ENCODE data around the gene POLD1.
"Not testable (repeated sequence)": the region's sequence is repeated elsewhere in the genome, so short reads cannot be mapped to it uniquely, and the experiment has no call there.

The POLD1 gene

DNA sequence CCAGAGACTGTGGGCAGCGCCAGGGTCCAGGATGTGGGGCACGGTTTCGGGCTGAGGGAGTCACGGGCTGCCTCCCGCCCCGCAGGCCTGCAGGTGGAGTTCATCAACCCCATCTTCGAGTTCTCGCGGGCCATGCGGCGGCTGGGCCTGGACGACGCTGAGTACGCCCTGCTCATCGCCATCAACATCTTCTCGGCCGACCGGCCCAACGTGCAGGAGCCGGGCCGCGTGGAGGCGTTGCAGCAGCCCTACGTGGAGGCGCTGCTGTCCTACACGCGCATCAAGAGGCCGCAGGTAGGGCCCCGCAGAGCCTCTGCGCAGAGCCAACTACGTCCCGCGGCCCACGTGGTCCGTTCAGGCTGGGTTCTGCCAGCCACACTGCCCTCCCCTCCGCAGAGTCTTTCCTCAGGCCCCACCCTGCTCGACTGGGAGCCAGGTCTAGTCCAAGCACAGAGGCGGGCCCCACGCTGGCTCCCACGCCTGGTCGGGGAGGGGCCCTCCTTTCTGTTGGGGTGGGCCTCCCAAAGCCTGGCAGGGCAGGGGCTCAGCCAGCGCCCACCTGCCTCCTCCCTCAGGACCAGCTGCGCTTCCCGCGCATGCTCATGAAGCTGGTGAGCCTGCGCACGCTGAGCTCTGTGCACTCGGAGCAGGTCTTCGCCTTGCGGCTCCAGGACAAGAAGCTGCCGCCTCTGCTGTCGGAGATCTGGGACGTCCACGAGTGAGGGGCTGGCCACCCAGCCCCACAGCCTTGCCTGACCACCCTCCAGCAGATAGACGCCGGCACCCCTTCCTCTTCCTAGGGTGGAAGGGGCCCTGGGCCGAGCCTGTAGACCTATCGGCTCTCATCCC is 2.0 kb upstream of the POLD1 start:
- no peak for DNase-seq
- Histone ChIP-seq H3K27ac (no peak overlapping the region), H3K27me3 (ENCODE audit: insufficient read depth, low read depth, severe bottlenecking) (no peaks in the 10 kb centered on the region), H3K36me3 (peaks cover 70% of the 10 kb centered on the region), H3K9me3 (ENCODE audit: severe bottlenecking) (no peaks in the 10 kb centered on the region), H3K4me3 (ENCODE audit: low read depth, low read length) (no peak overlapping the region)
- TF ChIP-seq, protein P1, sequence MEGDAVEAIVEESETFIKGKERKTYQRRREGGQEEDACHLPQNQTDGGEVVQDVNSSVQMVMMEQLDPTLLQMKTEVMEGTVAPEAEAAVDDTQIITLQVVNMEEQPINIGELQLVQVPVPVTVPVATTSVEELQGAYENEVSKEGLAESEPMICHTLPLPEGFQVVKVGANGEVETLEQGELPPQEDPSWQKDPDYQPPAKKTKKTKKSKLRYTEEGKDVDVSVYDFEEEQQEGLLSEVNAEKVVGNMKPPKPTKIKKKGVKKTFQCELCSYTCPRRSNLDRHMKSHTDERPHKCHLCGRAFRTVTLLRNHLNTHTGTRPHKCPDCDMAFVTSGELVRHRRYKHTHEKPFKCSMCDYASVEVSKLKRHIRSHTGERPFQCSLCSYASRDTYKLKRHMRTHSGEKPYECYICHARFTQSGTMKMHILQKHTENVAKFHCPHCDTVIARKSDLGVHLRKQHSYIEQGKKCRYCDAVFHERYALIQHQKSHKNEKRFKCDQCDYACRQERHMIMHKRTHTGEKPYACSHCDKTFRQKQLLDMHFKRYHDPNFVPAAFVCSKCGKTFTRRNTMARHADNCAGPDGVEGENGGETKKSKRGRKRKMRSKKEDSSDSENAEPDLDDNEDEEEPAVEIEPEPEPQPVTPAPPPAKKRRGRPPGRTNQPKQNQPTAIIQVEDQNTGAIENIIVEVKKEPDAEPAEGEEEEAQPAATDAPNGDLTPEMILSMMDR (IDR thresholded peaks at IDR 0.05; ENCODE audit: low read depth, low read length), result no peak

DNA sequence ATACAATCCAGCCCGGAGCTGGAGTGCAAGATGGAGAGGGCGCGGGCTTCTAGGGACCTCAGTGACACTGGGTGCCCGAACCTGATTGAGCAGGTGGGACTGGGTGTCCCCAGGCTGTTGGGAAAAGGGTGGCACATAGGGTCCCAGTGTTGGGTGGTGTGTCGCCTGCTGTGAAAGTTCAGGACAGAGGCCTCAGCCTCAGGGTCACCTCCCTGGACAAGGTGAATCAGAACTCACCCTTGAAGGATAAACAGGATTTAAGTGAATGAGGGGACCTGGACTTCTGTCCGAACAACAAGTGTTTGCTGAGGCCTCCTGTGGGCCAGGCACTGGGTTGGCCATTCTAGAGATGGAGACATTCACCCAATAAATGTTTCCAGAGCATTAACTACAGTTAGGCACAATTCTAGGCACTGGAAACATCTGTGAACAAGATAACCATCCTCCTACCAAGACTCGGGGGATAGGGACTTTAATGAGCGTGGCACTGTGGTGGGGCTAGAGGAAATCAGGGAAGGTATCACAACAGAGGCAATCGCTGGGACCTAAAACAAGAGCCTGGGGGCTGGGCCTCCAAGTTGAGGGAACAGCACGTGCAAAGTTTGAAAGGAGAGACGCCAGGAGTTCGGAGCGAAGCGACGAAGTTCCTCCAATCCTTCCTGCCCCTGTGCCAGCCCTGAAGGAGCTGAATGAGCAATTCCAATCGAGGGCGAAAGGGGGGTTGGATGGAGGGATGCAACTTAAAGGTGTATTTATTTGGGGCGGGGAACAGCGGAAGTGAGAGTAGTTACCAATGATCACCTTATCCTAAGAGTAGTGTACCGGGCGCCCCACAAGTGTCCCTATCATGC is 921 bp upstream of the POLD1 start:
- Histone ChIP-seq H3K4me3 (ENCODE audit: low read depth, low read length) (peak overlapping the region; percentile 79), H3K9me3 (ENCODE audit: severe bottlenecking) (no peaks in the 10 kb centered on the region), H3K36me3 (peaks cover 73% of the 10 kb centered on the region), H3K27ac (peak overlapping the region; percentile 76), H3K27me3 (ENCODE audit: insufficient read depth, low read depth, severe bottlenecking) (no peaks in the 10 kb centered on the region)
- TF ChIP-seq, protein P1 (IDR thresholded peaks at IDR 0.05; ENCODE audit: low read depth, low read length), result no peak
- DNase-seq, result no peak

DNA sequence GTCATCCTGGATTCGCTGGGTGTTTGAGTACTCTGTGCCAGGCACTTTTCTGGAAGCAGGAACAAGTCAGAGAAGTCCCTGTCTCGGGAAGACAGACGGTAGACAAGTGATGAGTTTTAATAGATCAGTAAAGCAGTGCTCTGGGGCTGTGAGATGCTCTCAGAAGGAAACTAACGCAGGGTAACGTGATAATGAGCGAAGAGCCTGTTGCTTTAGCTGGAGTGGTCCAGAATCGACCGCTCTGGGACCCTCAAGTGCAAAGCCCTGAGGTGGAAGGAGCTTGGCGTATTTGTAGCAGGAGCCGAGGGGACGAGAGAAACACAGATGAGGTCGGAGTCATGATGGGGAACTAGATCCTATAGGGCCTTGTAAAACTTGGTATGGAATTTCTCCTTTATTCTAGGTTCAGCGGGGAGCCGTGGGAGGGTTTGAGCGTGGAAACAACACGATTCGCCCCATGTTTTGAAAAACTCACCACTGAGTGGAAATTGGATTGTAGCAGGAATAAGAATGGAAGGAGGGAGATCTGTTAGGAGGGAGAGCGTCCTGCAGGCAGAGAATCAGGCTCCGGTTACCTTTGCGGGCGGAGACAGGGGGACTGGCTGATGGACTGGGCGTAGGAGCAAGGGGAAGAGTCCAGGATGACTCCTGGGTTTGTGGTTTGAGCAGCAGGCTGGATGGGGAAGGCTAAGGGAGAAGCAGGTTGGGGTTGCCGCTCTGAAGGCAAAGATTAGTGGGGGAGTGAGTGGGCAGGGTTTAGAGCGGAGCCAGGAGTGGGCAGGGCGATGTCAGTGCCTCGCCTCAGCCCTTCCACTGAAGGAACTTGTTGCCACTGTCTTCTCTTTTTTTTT is 763 bp downstream of the POLD1 start:
- H3K9me3 ChIP-seq (ENCODE audit: severe bottlenecking), result no peaks in the 10 kb centered on the region
- DNase-seq, result no peak
- no peaks in the 10 kb centered on the region for H3K27me3 ChIP-seq (ENCODE audit: insufficient read depth, low read depth, severe bottlenecking)
- TF ChIP-seq, protein P1 (IDR thresholded peaks at IDR 0.05; ENCODE audit: low read depth, low read length), result no peak
- H3K36me3 ChIP-seq, result peaks cover 64% of the 10 kb centered on the region
- H3K27ac ChIP-seq, result peak overlapping the region; percentile 97
- H3K4me3 ChIP-seq (ENCODE audit: low read depth, low read length), result peak overlapping the region; percentile 79

DNA sequence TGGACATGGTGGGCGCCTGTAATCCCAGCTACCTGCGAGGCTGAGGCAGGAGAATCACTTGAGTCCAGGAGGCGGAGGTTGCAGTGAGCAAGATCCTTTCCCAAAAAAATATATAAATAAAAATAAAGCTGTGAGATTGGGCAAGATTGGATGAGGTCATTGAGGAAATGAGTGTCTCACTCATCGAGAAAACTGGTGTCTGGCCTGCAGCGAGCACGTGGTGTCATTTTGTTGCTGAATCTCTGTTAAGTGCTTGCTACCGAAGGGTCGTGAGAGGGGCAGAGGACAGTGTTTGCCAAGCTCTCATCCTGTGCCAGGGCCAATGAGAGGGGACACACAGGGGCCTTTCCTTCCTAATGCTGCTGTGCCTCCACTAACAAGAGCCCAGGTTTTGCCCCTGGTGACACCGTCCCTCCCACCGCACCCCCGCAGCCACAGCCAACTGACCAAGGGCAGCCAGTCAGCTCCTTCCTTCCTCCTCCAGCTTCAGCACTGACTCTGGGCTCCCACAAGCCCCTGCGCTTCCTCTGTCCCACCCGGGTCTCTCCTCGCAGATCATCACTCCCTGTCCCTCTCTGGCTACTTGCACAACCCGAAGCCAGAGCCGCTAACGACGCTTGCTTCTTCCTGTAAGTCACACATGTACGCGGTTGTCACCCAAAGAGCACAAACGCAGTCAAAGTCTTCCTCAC is 3.2 kb downstream of the POLD1 start:
- H3K27ac ChIP-seq, result no peak overlapping the region
- H3K4me3 ChIP-seq (ENCODE audit: low read depth, low read length), result no peak overlapping the region
- TF ChIP-seq, protein P1 (IDR thresholded peaks at IDR 0.05; ENCODE audit: low read depth, low read length), result no peak
- no peak for DNase-seq
- no peaks in the 10 kb centered on the region for H3K27me3 ChIP-seq (ENCODE audit: insufficient read depth, low read depth, severe bottlenecking)
- H3K36me3 ChIP-seq, result peaks cover 51% of the 10 kb centered on the region
- H3K9me3 ChIP-seq (ENCODE audit: severe bottlenecking), result no peaks in the 10 kb centered on the region

DNA sequence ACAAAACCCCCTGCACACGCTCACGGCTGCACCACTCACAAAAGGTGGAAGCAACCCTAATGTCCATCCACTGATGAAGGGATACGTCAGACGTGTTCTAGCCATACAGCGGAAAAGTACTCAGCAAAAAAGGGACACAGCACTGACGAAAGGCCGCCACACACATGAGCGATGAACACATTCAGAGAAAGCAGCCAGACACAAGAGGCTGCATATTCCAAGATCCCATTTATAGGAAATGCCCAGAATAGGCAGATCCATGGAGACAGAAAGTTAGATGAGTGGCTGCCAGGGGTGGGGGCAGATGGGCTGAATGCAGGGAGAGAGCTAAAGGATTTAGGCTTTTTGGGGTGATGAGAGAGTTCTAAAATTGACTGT is 3.7 kb downstream of the POLD1 start:
- Histone ChIP-seq H3K36me3 (peaks cover 51% of the 10 kb centered on the region), H3K27me3 (ENCODE audit: insufficient read depth, low read depth, severe bottlenecking) (no peaks in the 10 kb centered on the region), H3K27ac (no peak overlapping the region), H3K9me3 (ENCODE audit: severe bottlenecking) (no peaks in the 10 kb centered on the region), H3K4me3 (ENCODE audit: low read depth, low read length) (no peak overlapping the region)
- DNase-seq, result no peak
- TF ChIP-seq, protein P1 (IDR thresholded peaks at IDR 0.05; ENCODE audit: low read depth, low read length), result no peak

DNA sequence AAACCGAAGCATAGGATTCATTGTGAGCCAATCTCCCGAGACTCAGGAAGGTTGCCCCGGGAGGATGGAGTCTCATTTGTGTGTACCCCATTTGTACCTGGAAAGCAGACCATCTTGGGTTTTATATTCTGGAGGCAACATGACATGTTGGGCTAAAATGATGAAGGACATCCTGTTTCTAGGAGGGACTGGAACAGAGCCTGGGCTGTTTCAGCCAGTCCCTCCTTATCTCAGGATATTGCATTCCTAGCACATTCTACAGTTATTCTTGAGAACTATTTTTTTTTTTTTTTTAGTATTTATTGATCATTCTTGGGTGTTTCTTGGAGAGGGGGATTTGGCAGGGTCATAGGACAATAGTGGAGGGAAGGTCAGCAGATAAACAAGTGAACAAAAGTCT is 6.1 kb downstream of the POLD1 start:
- peaks cover 57% of the 10 kb centered on the region for H3K36me3 ChIP-seq
- H3K4me3 ChIP-seq (ENCODE audit: low read depth, low read length); H3K27me3 ChIP-seq (ENCODE audit: insufficient read depth, low read depth, severe bottlenecking); H3K9me3 ChIP-seq (ENCODE audit: severe bottlenecking); DNase-seq; H3K27ac ChIP-seq: not testable (repeated sequence)

DNA sequence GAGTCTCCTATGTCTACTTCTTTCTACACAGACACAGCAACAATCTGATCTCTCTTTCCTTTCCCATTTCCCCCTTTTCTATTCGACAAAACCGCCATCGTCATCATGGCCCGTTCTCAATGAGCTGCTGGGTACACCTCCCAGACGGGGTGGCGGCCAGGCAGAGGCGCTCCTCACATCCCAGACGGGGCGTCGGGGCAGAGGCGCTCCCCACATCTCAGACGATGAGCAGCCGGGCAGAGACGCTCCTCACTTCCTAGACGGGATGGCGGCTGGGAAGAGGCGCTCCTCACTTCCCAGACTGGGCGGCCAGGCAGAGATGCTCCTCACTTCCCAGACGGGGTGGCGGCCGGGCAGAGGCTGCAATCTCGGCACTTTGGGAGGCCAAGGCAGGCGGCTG is 6.8 kb downstream of the POLD1 start:
- not testable (repeated sequence) for H3K27ac ChIP-seq; DNase-seq; H3K9me3 ChIP-seq (ENCODE audit: severe bottlenecking); H3K27me3 ChIP-seq (ENCODE audit: insufficient read depth, low read depth, severe bottlenecking); H3K4me3 ChIP-seq (ENCODE audit: low read depth, low read length)
- H3K36me3 ChIP-seq, result peaks cover 54% of the 10 kb centered on the region
